ENCODE data around the gene ATP2B3. TPM values are rescaled to one million over a fixed set of nuclear protein-coding genes. Genes with fewer than 3 reads are reported as not detected.
A peak's percentile ranks its signal among the peaks of the same experiment; 100 is the strongest.

The ATP2B3 gene
- total RNA-seq, 2 donors from 2014 or later: not detected

- Mint-ChIP-seq H3K27ac (no peak overlapping the region), H3K27me3 (peaks cover 3% of the 10 kb centered on the region), H3K4me3 (no peak overlapping the region), H3K4me1 (no peaks in the 10 kb centered on the region), H3K36me3 (ENCODE audit: low read depth) (no peaks in the 10 kb centered on the region), H3K9me3 (no peaks in the 10 kb centered on the region)
- no peak for ATAC-seq (replicated peaks)
These were observed 22.1 kb upstream of the ATP2B3 start for GRCh38 chrX:153495362-153495751.

DNA sequence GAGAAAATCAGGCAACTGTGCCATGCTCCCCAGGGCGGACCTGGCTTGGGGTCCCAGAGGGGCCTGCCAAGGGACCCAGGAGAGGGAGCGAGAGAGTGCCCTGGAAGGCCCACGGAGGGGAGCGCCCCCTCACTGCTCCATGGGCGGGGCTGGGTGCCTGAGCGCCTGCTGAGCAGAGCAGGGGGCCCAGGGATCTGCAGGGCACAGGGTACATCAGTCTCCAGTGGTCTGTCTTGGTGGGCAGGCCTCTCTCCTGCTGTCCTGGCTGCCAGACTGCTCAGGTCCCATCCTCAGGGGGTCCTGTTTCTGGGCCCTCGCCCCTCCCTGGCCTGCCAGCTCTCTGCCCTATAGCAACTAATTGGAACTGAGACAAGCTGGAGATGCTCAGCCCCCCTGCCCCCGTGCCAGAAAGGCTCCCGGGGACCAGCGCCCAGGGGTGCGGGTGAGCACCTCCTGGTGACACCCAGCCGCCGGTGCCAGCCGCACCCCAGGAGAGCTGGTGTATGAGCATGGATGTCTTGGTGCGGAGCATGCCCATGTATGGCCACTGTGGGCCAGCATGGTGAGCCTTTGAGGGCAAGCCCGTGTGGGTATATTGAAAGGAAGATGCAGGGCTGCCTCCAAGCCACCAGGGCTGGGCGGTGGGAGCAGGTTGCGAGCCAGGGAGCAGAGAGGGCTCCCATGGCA lies 21.4 kb upstream of the ATP2B3 start:
- H3K27ac Mint-ChIP-seq: no peak overlapping the region
- no peak for ATAC-seq (replicated peaks)
- no peaks in the 10 kb centered on the region for H3K4me1 Mint-ChIP-seq
- no peak overlapping the region for H3K4me3 Mint-ChIP-seq
- H3K27me3 Mint-ChIP-seq: peaks cover 3% of the 10 kb centered on the region
- no peaks in the 10 kb centered on the region for H3K36me3 Mint-ChIP-seq (ENCODE audit: low read depth)
- H3K9me3 Mint-ChIP-seq: no peaks in the 10 kb centered on the region

- Mint-ChIP-seq H3K4me1 (no peaks in the 10 kb centered on the region), H3K9me3 (no peaks in the 10 kb centered on the region), H3K27me3 (peaks cover 3% of the 10 kb centered on the region), H3K27ac (no peak overlapping the region), H3K36me3 (ENCODE audit: low read depth) (no peaks in the 10 kb centered on the region), H3K4me3 (no peak overlapping the region)
- no peak for ATAC-seq (replicated peaks)
These were observed 20.9 kb upstream of the ATP2B3 start for GRCh38 chrX:153496590-153496959.

GRCh38 chrX:153498453-153498852 lies 19.0 kb upstream of the ATP2B3 start:
- Mint-ChIP-seq H3K36me3 (ENCODE audit: low read depth) (no peaks in the 10 kb centered on the region), H3K4me1 (no peaks in the 10 kb centered on the region), H3K27me3 (peaks cover 3% of the 10 kb centered on the region), H3K9me3 (no peaks in the 10 kb centered on the region), H3K4me3 (no peak overlapping the region), H3K27ac (no peak overlapping the region)
- no peak for ATAC-seq (replicated peaks)

GRCh38 chrX:153499341-153499740 lies 18.1 kb upstream of the ATP2B3 start:
- no peaks in the 10 kb centered on the region for H3K4me1 Mint-ChIP-seq
- ATAC-seq (replicated peaks): no peak
- peaks cover 3% of the 10 kb centered on the region for H3K27me3 Mint-ChIP-seq
- no peaks in the 10 kb centered on the region for H3K36me3 Mint-ChIP-seq (ENCODE audit: low read depth)
- H3K9me3 Mint-ChIP-seq: no peaks in the 10 kb centered on the region
- no peak overlapping the region for H3K27ac Mint-ChIP-seq
- H3K4me3 Mint-ChIP-seq: no peak overlapping the region

- H3K27ac Mint-ChIP-seq: no peak overlapping the region
- no peaks in the 10 kb centered on the region for H3K9me3 Mint-ChIP-seq
- H3K4me3 Mint-ChIP-seq: no peak overlapping the region
- H3K4me1 Mint-ChIP-seq: no peaks in the 10 kb centered on the region
- no peaks in the 10 kb centered on the region for H3K36me3 Mint-ChIP-seq (ENCODE audit: low read depth)
- H3K27me3 Mint-ChIP-seq: peaks cover 3% of the 10 kb centered on the region
- no peak for ATAC-seq (replicated peaks)
These were observed 17.6 kb upstream of the ATP2B3 start for GRCh38 chrX:153499876-153500275.

- Mint-ChIP-seq H3K36me3 (ENCODE audit: low read depth) (no peaks in the 10 kb centered on the region), H3K27me3 (no peaks in the 10 kb centered on the region), H3K4me1 (no peaks in the 10 kb centered on the region), H3K9me3 (no peaks in the 10 kb centered on the region), H3K4me3 (no peak overlapping the region), H3K27ac (no peak overlapping the region)
- ATAC-seq (replicated peaks): no peak
These were observed 16.7 kb upstream of the ATP2B3 start for GRCh38 chrX:153500676-153501280.

- Mint-ChIP-seq H3K4me1 (no peaks in the 10 kb centered on the region), H3K4me3 (no peak overlapping the region), H3K27ac (no peak overlapping the region), H3K27me3 (no peaks in the 10 kb centered on the region), H3K36me3 (ENCODE audit: low read depth) (no peaks in the 10 kb centered on the region), H3K9me3 (no peaks in the 10 kb centered on the region)
- no peak for ATAC-seq (replicated peaks)
These were observed 15.9 kb upstream of the ATP2B3 start for GRCh38 chrX:153501530-153501929.

DNA sequence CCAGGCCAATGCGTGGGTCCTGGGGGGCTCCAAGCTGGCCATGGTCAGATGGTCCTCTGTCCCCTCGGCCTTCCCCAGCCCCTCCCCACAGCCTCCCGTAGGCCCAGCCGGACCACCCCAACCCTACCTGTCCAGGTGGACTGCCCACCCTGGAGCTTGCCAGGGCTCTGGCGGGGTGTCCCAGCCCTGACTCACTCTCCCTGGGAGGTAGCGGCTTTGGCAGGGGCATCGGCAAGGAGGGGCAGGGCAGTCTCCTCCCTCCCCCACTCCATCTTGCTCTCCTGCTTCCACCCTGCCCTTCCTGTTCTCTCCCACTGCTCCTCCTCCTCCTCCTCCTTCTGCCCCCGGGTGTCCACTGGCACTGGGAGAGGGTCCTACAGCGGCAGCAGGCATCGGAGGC lies 15.3 kb upstream of the ATP2B3 start:
- no peaks in the 10 kb centered on the region for H3K4me1 Mint-ChIP-seq
- H3K4me3 Mint-ChIP-seq: no peak overlapping the region

DNA sequence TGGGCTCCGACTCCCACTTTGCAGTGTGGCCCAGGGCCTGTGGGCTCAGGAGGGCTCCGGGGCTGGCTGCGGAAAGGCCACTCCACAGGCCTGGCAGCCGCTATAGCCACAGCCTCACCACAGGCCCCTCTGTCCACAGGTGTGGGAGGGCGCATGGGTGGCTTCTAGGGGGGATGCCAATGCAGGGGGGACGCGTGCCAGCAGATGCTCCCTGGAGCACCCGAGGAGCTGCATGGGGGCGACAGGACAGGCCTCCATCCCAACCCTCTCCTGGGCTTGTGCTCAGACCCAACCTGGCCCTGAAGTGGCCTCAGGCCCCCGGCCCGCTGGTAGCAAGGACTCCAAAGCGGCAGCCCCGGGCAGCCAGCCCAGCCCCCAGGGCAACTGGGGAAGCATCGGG lies 14.6 kb upstream of the ATP2B3 start:
- no peak for ATAC-seq (replicated peaks)
- H3K4me3 Mint-ChIP-seq: no peak overlapping the region
- H3K36me3 Mint-ChIP-seq (ENCODE audit: low read depth): no peaks in the 10 kb centered on the region
- no peak overlapping the region for H3K27ac Mint-ChIP-seq
- H3K27me3 Mint-ChIP-seq: no peaks in the 10 kb centered on the region
- H3K4me1 Mint-ChIP-seq: no peaks in the 10 kb centered on the region
- H3K9me3 Mint-ChIP-seq: no peaks in the 10 kb centered on the region

More for the DNA sequence above, 15.3 kb upstream of the ATP2B3 start:
- no peaks in the 10 kb centered on the region for H3K36me3 Mint-ChIP-seq (ENCODE audit: low read depth)
- H3K9me3 Mint-ChIP-seq: no peaks in the 10 kb centered on the region
- ATAC-seq (replicated peaks): no peak
- no peak overlapping the region for H3K27ac Mint-ChIP-seq
- H3K27me3 Mint-ChIP-seq: no peaks in the 10 kb centered on the region

- Mint-ChIP-seq H3K4me1 (no peaks in the 10 kb centered on the region), H3K27ac (no peak overlapping the region), H3K9me3 (no peaks in the 10 kb centered on the region), H3K36me3 (ENCODE audit: low read depth) (no peaks in the 10 kb centered on the region), H3K4me3 (no peak overlapping the region), H3K27me3 (no peaks in the 10 kb centered on the region)
- no peak for ATAC-seq (replicated peaks)
These were observed 12.9 kb upstream of the ATP2B3 start for GRCh38 chrX:153504445-153505016.

DNA sequence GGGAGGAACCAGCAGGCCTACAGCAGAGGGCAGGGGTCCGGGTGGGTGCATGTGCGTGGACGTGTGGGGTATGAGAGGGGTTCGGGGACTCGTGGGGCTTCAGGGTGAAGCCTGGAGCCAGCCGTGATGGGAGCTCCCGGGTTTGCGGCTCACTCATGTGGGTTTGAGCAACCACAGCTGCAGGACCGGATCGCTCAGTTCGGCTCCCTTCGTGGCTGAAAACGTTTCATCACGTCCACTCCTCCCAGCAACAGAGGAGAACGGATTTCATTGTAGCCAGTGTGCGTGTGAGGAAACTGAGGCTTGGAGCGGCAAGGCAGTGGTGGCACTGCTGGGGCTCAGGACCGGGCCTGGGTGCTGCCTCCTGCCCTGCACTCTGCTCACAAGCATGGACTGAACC lies 12.1 kb upstream of the ATP2B3 start:
- Mint-ChIP-seq H3K36me3 (ENCODE audit: low read depth) (no peaks in the 10 kb centered on the region), H3K9me3 (no peaks in the 10 kb centered on the region), H3K27me3 (no peaks in the 10 kb centered on the region), H3K4me1 (no peaks in the 10 kb centered on the region), H3K4me3 (no peak overlapping the region), H3K27ac (no peak overlapping the region)
- no peak for ATAC-seq (replicated peaks)

DNA sequence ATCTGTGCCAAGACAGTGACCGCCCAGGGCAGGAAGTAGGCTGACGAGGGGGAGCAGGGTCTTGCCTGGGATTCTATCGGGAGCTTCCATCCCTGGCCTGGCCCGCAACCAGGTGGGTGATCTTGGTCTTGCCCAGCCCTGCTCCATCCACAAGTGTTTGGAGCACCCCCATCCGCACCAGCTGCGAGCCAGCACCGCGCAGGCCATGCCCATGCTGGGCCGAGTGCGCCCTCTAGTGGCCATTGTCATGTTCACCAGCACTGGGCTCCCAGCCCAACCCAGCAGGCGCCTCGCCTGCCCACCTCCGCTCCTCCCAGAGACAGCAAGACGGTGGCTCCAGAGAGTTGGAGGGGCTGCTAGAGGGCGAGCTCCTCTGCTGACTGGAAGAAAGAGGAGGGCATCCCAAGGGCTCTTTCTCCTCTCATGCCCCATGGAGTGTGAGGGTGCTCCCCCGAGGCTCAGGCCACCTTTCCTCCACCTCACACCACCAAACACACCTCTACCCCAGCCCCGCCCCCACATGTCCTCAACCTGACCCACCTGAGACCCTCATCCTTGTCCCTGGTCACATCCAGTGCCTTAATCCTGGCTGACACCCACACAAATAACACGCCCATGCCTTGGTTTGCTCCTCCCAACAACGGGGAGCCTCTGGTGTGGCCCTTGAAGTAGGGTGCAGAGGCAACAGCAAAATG lies 9.8 kb upstream of the ATP2B3 start:
- Mint-ChIP-seq H3K4me3 (no peak overlapping the region), H3K36me3 (ENCODE audit: low read depth) (no peaks in the 10 kb centered on the region), H3K27ac (peak overlapping the region; percentile 46), H3K4me1 (no peaks in the 10 kb centered on the region), H3K9me3 (no peaks in the 10 kb centered on the region), H3K27me3 (no peaks in the 10 kb centered on the region)
- peak; percentile 100 for ATAC-seq (replicated peaks)

GRCh38 chrX:153509592-153509991 lies 7.8 kb upstream of the ATP2B3 start:
- no peak overlapping the region for H3K4me3 Mint-ChIP-seq
- no peaks in the 10 kb centered on the region for H3K36me3 Mint-ChIP-seq (ENCODE audit: low read depth)
- H3K27ac Mint-ChIP-seq: no peak overlapping the region
- no peaks in the 10 kb centered on the region for H3K9me3 Mint-ChIP-seq
- ATAC-seq (replicated peaks): no peak
- H3K27me3 Mint-ChIP-seq: no peaks in the 10 kb centered on the region
- H3K4me1 Mint-ChIP-seq: no peaks in the 10 kb centered on the region

- Mint-ChIP-seq H3K27ac (no peak overlapping the region), H3K9me3 (no peaks in the 10 kb centered on the region), H3K4me3 (no peak overlapping the region), H3K4me1 (no peaks in the 10 kb centered on the region), H3K27me3 (no peaks in the 10 kb centered on the region), H3K36me3 (ENCODE audit: low read depth) (no peaks in the 10 kb centered on the region)
- no peak for ATAC-seq (replicated peaks)
These were observed 7.1 kb upstream of the ATP2B3 start for GRCh38 chrX:153510383-153510782.
